Measurements from ENCODE around the gene ARRDC5. TPM values are rescaled to one million over a fixed set of nuclear protein-coding genes. Genes with fewer than 3 reads are reported as not detected.

The ARRDC5 gene
- polyA plus RNA-seq, 1 donor from 2014 or later, result not detected

DNA sequence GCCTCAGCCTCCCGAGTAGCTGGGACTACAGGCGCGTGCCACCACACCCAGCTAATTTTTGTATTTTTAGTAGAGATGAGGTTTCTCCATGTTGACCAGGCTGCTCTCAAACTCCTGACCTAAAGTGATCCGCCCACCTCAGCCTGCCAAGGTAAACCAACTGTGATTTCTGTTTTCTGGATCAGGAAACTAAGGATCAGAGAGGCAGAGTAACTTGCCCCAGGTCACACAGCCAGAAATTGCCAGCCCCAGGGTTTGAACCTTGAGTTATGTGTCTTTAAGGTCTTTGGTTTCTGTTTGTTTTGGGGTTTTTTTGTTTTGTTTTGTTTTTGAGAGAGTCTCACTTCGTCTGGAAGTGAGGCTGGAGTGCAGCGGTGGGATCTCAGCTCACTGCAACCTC lies 31.0 kb downstream of the ARRDC5 start:
- Histone ChIP-seq H3K4me2 (ENCODE audit: low read length) (no peak overlapping the region), H3F3A (ENCODE audit: insufficient read depth, low read length, poor library complexity, severe bottlenecking) (no peaks in the 10 kb centered on the region), H3K79me2 (replicated peaks; ENCODE audit: insufficient read depth, low read length) (no peaks in the 10 kb centered on the region), H3K9ac (ENCODE audit: low read length) (no peak overlapping the region), H3K4me3 (ENCODE audit: low read length) (no peak overlapping the region), H3K27me3 (ENCODE audit: insufficient read depth, low read depth, low read length) (no peaks in the 10 kb centered on the region), H4K20me1 (ENCODE audit: insufficient read depth) (no peaks in the 10 kb centered on the region), H3K27ac (ENCODE audit: low read length) (no peak overlapping the region), H3K9me2 (ENCODE audit: insufficient read depth, low read length) (no peaks in the 10 kb centered on the region), H3K9me3 (ENCODE audit: low read length) (no peaks in the 10 kb centered on the region), H3K36me3 (ENCODE audit: insufficient read depth, low read length) (no peaks in the 10 kb centered on the region), H2AFZ (ENCODE audit: low read depth, low read length) (no peak overlapping the region)
- TF ChIP-seq EZH2 (IDR thresholded peaks at IDR 0.05; ENCODE audit: borderline replicate concordance, insufficient read depth, low read length, poor library complexity, severe bottlenecking) (no peak), EP300 (conservative IDR thresholded peaks at IDR 0.05; ENCODE audit: poor library complexity, severe bottlenecking) (no peak), POLR2AphosphoS5 (IDR thresholded peaks at IDR 0.05) (no peak), MXI1 (conservative IDR thresholded peaks at IDR 0.05; ENCODE audit: poor library complexity, severe bottlenecking) (no peak), SMC3 (conservative IDR thresholded peaks at IDR 0.05; ENCODE audit: poor library complexity) (no peak), TAF1 (IDR thresholded peaks at IDR 0.05; ENCODE audit: low read depth) (no peak), RAD21 (conservative IDR thresholded peaks at IDR 0.05) (no peak)
- TF ChIP-seq, protein P1, sequence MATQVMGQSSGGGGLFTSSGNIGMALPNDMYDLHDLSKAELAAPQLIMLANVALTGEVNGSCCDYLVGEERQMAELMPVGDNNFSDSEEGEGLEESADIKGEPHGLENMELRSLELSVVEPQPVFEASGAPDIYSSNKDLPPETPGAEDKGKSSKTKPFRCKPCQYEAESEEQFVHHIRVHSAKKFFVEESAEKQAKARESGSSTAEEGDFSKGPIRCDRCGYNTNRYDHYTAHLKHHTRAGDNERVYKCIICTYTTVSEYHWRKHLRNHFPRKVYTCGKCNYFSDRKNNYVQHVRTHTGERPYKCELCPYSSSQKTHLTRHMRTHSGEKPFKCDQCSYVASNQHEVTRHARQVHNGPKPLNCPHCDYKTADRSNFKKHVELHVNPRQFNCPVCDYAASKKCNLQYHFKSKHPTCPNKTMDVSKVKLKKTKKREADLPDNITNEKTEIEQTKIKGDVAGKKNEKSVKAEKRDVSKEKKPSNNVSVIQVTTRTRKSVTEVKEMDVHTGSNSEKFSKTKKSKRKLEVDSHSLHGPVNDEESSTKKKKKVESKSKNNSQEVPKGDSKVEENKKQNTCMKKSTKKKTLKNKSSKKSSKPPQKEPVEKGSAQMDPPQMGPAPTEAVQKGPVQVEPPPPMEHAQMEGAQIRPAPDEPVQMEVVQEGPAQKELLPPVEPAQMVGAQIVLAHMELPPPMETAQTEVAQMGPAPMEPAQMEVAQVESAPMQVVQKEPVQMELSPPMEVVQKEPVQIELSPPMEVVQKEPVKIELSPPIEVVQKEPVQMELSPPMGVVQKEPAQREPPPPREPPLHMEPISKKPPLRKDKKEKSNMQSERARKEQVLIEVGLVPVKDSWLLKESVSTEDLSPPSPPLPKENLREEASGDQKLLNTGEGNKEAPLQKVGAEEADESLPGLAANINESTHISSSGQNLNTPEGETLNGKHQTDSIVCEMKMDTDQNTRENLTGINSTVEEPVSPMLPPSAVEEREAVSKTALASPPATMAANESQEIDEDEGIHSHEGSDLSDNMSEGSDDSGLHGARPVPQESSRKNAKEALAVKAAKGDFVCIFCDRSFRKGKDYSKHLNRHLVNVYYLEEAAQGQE (IDR thresholded peaks at IDR 0.05; ENCODE audit: borderline replicate concordance), result no peak
- TF ChIP-seq, protein P2, sequence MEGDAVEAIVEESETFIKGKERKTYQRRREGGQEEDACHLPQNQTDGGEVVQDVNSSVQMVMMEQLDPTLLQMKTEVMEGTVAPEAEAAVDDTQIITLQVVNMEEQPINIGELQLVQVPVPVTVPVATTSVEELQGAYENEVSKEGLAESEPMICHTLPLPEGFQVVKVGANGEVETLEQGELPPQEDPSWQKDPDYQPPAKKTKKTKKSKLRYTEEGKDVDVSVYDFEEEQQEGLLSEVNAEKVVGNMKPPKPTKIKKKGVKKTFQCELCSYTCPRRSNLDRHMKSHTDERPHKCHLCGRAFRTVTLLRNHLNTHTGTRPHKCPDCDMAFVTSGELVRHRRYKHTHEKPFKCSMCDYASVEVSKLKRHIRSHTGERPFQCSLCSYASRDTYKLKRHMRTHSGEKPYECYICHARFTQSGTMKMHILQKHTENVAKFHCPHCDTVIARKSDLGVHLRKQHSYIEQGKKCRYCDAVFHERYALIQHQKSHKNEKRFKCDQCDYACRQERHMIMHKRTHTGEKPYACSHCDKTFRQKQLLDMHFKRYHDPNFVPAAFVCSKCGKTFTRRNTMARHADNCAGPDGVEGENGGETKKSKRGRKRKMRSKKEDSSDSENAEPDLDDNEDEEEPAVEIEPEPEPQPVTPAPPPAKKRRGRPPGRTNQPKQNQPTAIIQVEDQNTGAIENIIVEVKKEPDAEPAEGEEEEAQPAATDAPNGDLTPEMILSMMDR (IDR thresholded peaks at IDR 0.05; ENCODE audit: poor library complexity, severe bottlenecking), result no peak

DNA sequence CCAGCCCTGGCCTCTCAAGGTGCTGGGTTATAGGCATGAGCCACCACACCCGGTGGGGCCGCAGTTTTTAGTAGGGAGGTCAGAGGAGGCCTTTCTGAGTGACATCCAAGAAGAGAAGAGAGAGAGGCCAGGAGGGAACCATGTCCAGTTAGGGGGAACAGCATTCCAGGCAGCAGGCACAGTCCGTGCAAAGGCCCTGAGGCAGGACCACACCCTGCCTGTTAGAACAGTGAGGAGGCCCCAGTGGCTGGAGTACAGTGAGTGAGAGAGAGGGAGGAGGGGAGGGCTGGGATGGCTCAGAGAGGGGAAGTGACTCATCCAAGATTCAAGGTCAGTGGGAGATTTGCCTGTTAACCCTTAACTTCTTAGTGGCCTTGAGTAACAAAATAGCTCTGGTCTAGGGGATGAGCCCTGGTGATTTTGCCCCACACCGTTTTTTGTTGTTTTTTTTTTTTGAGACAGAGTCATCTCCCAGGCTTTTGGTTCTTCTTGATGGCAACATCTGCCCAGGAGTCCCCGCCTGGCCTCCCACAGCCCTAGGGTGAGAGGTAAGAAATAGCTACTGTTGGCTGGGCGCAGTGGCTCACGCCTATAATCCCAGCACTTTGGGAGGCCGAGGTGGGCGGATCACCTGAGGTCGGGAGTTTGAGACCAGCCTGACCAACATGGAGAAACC lies 32.5 kb downstream of the ARRDC5 start:
- no peak overlapping the region for H3K9ac ChIP-seq (ENCODE audit: low read length)
- no peaks in the 10 kb centered on the region for H3K9me2 ChIP-seq (ENCODE audit: insufficient read depth, low read length)
- H3K9me3 ChIP-seq (ENCODE audit: low read length), result no peaks in the 10 kb centered on the region
- TF ChIP-seq, protein P2 (IDR thresholded peaks at IDR 0.05; ENCODE audit: poor library complexity, severe bottlenecking), result no peak
- TF ChIP-seq EZH2 (IDR thresholded peaks at IDR 0.05; ENCODE audit: borderline replicate concordance, insufficient read depth, low read length, poor library complexity, severe bottlenecking) (no peak), TAF1 (IDR thresholded peaks at IDR 0.05; ENCODE audit: low read depth) (no peak), MXI1 (conservative IDR thresholded peaks at IDR 0.05; ENCODE audit: poor library complexity, severe bottlenecking) (no peak), SMC3 (conservative IDR thresholded peaks at IDR 0.05; ENCODE audit: poor library complexity) (no peak), EP300 (conservative IDR thresholded peaks at IDR 0.05; ENCODE audit: poor library complexity, severe bottlenecking) (no peak), RAD21 (conservative IDR thresholded peaks at IDR 0.05) (no peak), POLR2AphosphoS5 (IDR thresholded peaks at IDR 0.05) (no peak)
- TF ChIP-seq, protein P1 (IDR thresholded peaks at IDR 0.05; ENCODE audit: borderline replicate concordance), result no peak
- H4K20me1 ChIP-seq (ENCODE audit: insufficient read depth), result no peaks in the 10 kb centered on the region
- H3K36me3 ChIP-seq (ENCODE audit: insufficient read depth, low read length), result no peaks in the 10 kb centered on the region
- H2AFZ ChIP-seq (ENCODE audit: low read depth, low read length), result no peak overlapping the region
- H3F3A ChIP-seq (ENCODE audit: insufficient read depth, low read length, poor library complexity, severe bottlenecking), result no peaks in the 10 kb centered on the region
- no peak overlapping the region for H3K4me2 ChIP-seq (ENCODE audit: low read length)
- no peak overlapping the region for H3K27ac ChIP-seq (ENCODE audit: low read length)
- H3K4me3 ChIP-seq (ENCODE audit: low read length), result no peak overlapping the region
- no peaks in the 10 kb centered on the region for H3K79me2 ChIP-seq (replicated peaks; ENCODE audit: insufficient read depth, low read length)
- no peaks in the 10 kb centered on the region for H3K27me3 ChIP-seq (ENCODE audit: insufficient read depth, low read depth, low read length)
